PFSK-1 (cell line): ENCODE measurements around the gene HHLA2.

Experiments used
- POLR2AphosphoS5 ChIP-seq: IDR thresholded peaks from 2 replicates; pipeline ENCODE4 v1.6.1; 2012; ENCODE audit warnings: low read depth, mild to moderate bottlenecking, control low read depth, low read length, moderate library complexity
- TAF1 ChIP-seq: IDR thresholded peaks from 2 replicates; pipeline ENCODE4 v1.6.1; 2012; ENCODE audit warnings: low read length, control low read depth, borderline replicate concordance; ENCODE audit not compliant: insufficient read depth

GRCh38 chr3:108296239-108296638 is at the start of gene HHLA2:
- no peak for TF ChIP-seq POLR2AphosphoS5
- TF ChIP-seq TAF1, result no peak
